HUES64 (cell line): ENCODE measurements around the gene DNAL1.

ENCODE experiments used
- H3K27ac ChIP-seq: 2 replicates; pipeline ENCODE4 v1.7.0; 2013; ENCODE audit warnings: low read depth, low read length, inconsistent platforms
- H3K27me3 ChIP-seq: 2 replicates; pipeline ENCODE4 v1.6.1; 2013; ENCODE audit warnings: mild to moderate bottlenecking, low read length; ENCODE audit not compliant: insufficient read depth
- H3K36me3 ChIP-seq: 2 replicates; pipeline ENCODE4 v1.6.1; 2013; ENCODE audit warnings: mild to moderate bottlenecking, low read length; ENCODE audit not compliant: insufficient read depth
- H3K4me1 ChIP-seq: 2 replicates; pipeline ENCODE4 v1.6.1; 2013; ENCODE audit warnings: mild to moderate bottlenecking, low read length, moderate library complexity; ENCODE audit not compliant: insufficient read depth
- H3K4me3 ChIP-seq: 2 replicates; pipeline ENCODE4 v1.5.1; 2013; ENCODE audit warnings: mild to moderate bottlenecking, low read length, moderate library complexity
- H3K9ac ChIP-seq: 2 replicates; pipeline ENCODE4 v1.6.1; 2013; ENCODE audit warnings: mild to moderate bottlenecking, low read depth, low read length
- H3K9me3 ChIP-seq: 2 replicates; pipeline ENCODE4 v1.6.1; 2013; ENCODE audit warnings: low read depth, low read length; ENCODE audit not compliant: insufficient read depth
- WGBS: fragments of 150-250, 120-280 bp; methylation state at CpG from one replicate; pipeline ENCODE4 v1.1.7; 2013; ENCODE audit warnings: missing lambda C conversion rate; 5-methylcytosine and 5-hydroxymethylcytosine counted together

Gene DNAL1

GRCh38 chr14:73747379-73748211, 102.8 kb downstream of the DNAL1 start:
- Histone ChIP-seq H3K9ac (no peak overlapping the region), H3K36me3 (no peaks in the 10 kb centered on the region), H3K4me1 (peaks cover 31% of the 10 kb centered on the region), H3K27ac (no peak overlapping the region), H3K9me3 (no peaks in the 10 kb centered on the region), H3K27me3 (no peaks in the 10 kb centered on the region), H3K4me3 (no peak overlapping the region)
- WGBS: 59% methylated on average over 8 of the region's 9 CpGs

- no peaks in the 10 kb centered on the region for H3K36me3 ChIP-seq
- WGBS: 96% methylated on average over 6 of the region's 6 CpGs
- H3K4me1 ChIP-seq: peaks cover 39% of the 10 kb centered on the region
- no peak overlapping the region for H3K4me3 ChIP-seq
- H3K27ac ChIP-seq: no peak overlapping the region
- H3K9me3 ChIP-seq: no peaks in the 10 kb centered on the region
- no peak overlapping the region for H3K9ac ChIP-seq
- no peaks in the 10 kb centered on the region for H3K27me3 ChIP-seq
These were observed 104.1 kb downstream of the DNAL1 start for GRCh38 chr14:73748858-73749357.

GRCh38 chr14:73749706-73750530, 105.1 kb downstream of the DNAL1 start:
- no peaks in the 10 kb centered on the region for H3K9me3 ChIP-seq
- H3K27me3 ChIP-seq: no peaks in the 10 kb centered on the region
- H3K27ac ChIP-seq: no peak overlapping the region
- WGBS: 65% methylated on average over 11 of the region's 11 CpGs
- no peaks in the 10 kb centered on the region for H3K36me3 ChIP-seq
- peaks cover 39% of the 10 kb centered on the region for H3K4me1 ChIP-seq
- no peak overlapping the region for H3K4me3 ChIP-seq
- H3K9ac ChIP-seq: no peak overlapping the region

- Histone ChIP-seq H3K4me1 (peaks cover 43% of the 10 kb centered on the region), H3K4me3 (no peak overlapping the region), H3K27me3 (no peaks in the 10 kb centered on the region), H3K9ac (no peak overlapping the region), H3K36me3 (no peaks in the 10 kb centered on the region), H3K27ac (no peak overlapping the region), H3K9me3 (no peaks in the 10 kb centered on the region)
- 88% methylated on average over 3 of the region's 3 CpGs for WGBS
These were observed 105.7 kb downstream of the DNAL1 start for GRCh38 chr14:73750531-73750901.

GRCh38 chr14:73751157-73751691, 106.4 kb downstream of the DNAL1 start:
- no peak overlapping the region for H3K27ac ChIP-seq
- H3K4me3 ChIP-seq: no peak overlapping the region
- 81% methylated on average over 7 of the region's 7 CpGs for WGBS
- no peaks in the 10 kb centered on the region for H3K9me3 ChIP-seq
- H3K36me3 ChIP-seq: no peaks in the 10 kb centered on the region
- H3K27me3 ChIP-seq: no peaks in the 10 kb centered on the region
- H3K9ac ChIP-seq: no peak overlapping the region
- H3K4me1 ChIP-seq: peaks cover 45% of the 10 kb centered on the region

GRCh38 chr14:73752297-73752992, 107.7 kb downstream of the DNAL1 start:
- no peak overlapping the region for H3K9ac ChIP-seq
- no peak overlapping the region for H3K4me3 ChIP-seq
- peaks cover 37% of the 10 kb centered on the region for H3K4me1 ChIP-seq
- no peak overlapping the region for H3K27ac ChIP-seq
- H3K27me3 ChIP-seq: no peaks in the 10 kb centered on the region
- H3K36me3 ChIP-seq: no peaks in the 10 kb centered on the region
- no peaks in the 10 kb centered on the region for H3K9me3 ChIP-seq
- WGBS: 84% methylated on average over 7 of the region's 7 CpGs
